Measurements from ENCODE around the gene GAB4. TPM values are rescaled to one million over a fixed set of nuclear protein-coding genes. Genes with fewer than 3 reads are reported as not detected.

GAB4 gene
- total RNA-seq, 4 donors from 2014 or later: not detected

GRCh38 chr22:16988257-16988656, 19.8 kb downstream of the GAB4 start:
- no peaks in the 10 kb centered on the region for H3K4me1 ChIP-seq
- peaks cover 0 to 1% (median 0%) of the 10 kb centered on the region in 4 donors for H3K9me3 ChIP-seq
- no peaks in the 10 kb centered on the region for H3K36me3 ChIP-seq
- no peak for DNase-seq
- TF ChIP-seq CTCF (IDR thresholded peaks at IDR 0.05) (no peak), POLR2A (IDR thresholded peaks at IDR 0.05) (no peak)
- H3K27ac ChIP-seq: no peak overlapping the region
- no peak overlapping the region for H3K4me3 ChIP-seq
- H3K27me3 ChIP-seq: no peaks in the 10 kb centered on the region

GRCh38 chr22:16987822-16988221, 20.2 kb downstream of the GAB4 start:
- no peak for TF ChIP-seq POLR2A (IDR thresholded peaks at IDR 0.05)
- TF ChIP-seq CTCF (IDR thresholded peaks at IDR 0.05): no peak
- Histone ChIP-seq H3K27ac (no peak overlapping the region), H3K27me3 (no peaks in the 10 kb centered on the region), H3K36me3 (no peaks in the 10 kb centered on the region), H3K9me3 (peaks cover 0 to 6% (median 0%) of the 10 kb centered on the region in 4 donors), H3K4me3 (no peak overlapping the region), H3K4me1 (no peaks in the 10 kb centered on the region)
- DNase-seq: no peak

- Histone ChIP-seq H3K27ac (no peak overlapping the region), H3K4me1 (no peaks in the 10 kb centered on the region), H3K9me3 (no peaks in the 10 kb centered on the region), H3K4me3 (no peak overlapping the region), H3K27me3 (no peaks in the 10 kb centered on the region), H3K36me3 (no peaks in the 10 kb centered on the region)
- TF ChIP-seq POLR2A (IDR thresholded peaks at IDR 0.05) (no peak), CTCF (IDR thresholded peaks at IDR 0.05) (no peak)
- DNase-seq: no peak
Observed at GRCh38 chr22:16975155-16975885, 32.7 kb downstream of the GAB4 start.

- H3K27ac ChIP-seq: no peak overlapping the region
- TF ChIP-seq CTCF (IDR thresholded peaks at IDR 0.05): no peak
- TF ChIP-seq POLR2A (IDR thresholded peaks at IDR 0.05): no peak
- no peak for DNase-seq
- no peaks in the 10 kb centered on the region for H3K9me3 ChIP-seq
- no peaks in the 10 kb centered on the region for H3K27me3 ChIP-seq
- H3K4me3 ChIP-seq: no peak overlapping the region
- H3K4me1 ChIP-seq: no peaks in the 10 kb centered on the region
- no peaks in the 10 kb centered on the region for H3K36me3 ChIP-seq
Observed at GRCh38 chr22:16974298-16975084, 33.5 kb downstream of the GAB4 start.

- no peaks in the 10 kb centered on the region for H3K27me3 ChIP-seq
- DNase-seq: no peak
- H3K4me3 ChIP-seq: no peak overlapping the region
- H3K27ac ChIP-seq: no peak overlapping the region
- no peaks in the 10 kb centered on the region for H3K9me3 ChIP-seq
- no peaks in the 10 kb centered on the region for H3K36me3 ChIP-seq
- no peaks in the 10 kb centered on the region for H3K4me1 ChIP-seq
- no peak for TF ChIP-seq POLR2A (IDR thresholded peaks at IDR 0.05)
- TF ChIP-seq CTCF (IDR thresholded peaks at IDR 0.05): no peak
Observed at GRCh38 chr22:16973591-16974297, 34.3 kb downstream of the GAB4 start.
